ENCODE measurements around the gene IFT43. TPM values are rescaled to one million over a fixed set of nuclear protein-coding genes. Genes with fewer than 3 reads are reported as not detected.

Gene IFT43
- total RNA-seq, 1 experiment from 2014 or later: 19.5 TPM

- no peak for TF ChIP-seq CTCF (IDR thresholded peaks at IDR 0.05; ENCODE audit: insufficient read depth in 1 of 2, low read depth in 1 of 2, low read length in 1 of 2, severe bottlenecking in 1 of 2, unreplicated experiment in 1 of 2)
- Histone ChIP-seq H3K4me3 (ENCODE audit: low read depth, low read length) (no peak overlapping the region), H3K27me3 (replicated peaks; ENCODE audit: control insufficient read depth, insufficient read depth, low read length) (no peaks in the 10 kb centered on the region), H3K4me1 (no peaks in the 10 kb centered on the region), H3K36me3 (ENCODE audit: control insufficient read depth, insufficient read depth, low read length) (no peaks in the 10 kb centered on the region), H3K9me3 (no peaks in the 10 kb centered on the region)
- intact Hi-C loops (cut with micrococcal nuclease; ENCODE audit: unreplicated experiment): no loop called here
- Mint-ChIP-seq H3K4me3 (ENCODE audit: unreplicated experiment) (no peak overlapping the region), H3K9me3 (ENCODE audit: unreplicated experiment) (no peaks in the 10 kb centered on the region), H3K36me3 (ENCODE audit: insufficient read depth, unreplicated experiment) (no peaks in the 10 kb centered on the region), H3K27me3 (ENCODE audit: insufficient read depth, unreplicated experiment) (no peaks in the 10 kb centered on the region), H3K4me1 (ENCODE audit: low read depth, unreplicated experiment) (no peaks in the 10 kb centered on the region), H3K27ac (ENCODE audit: unreplicated experiment) (no peak overlapping the region)
- DNase-seq: no peak
- ChIA-PET CTCF (no interaction called here), POLR2A (no interaction called here)
- no TSS peak for BruUV-seq (replicated peaks)
These were observed 98.5 kb downstream of the IFT43 start for GRCh38 chr14:76083796-76084765.

- no peak for TF ChIP-seq CTCF (IDR thresholded peaks at IDR 0.05; ENCODE audit: insufficient read depth in 1 of 2, low read depth in 1 of 2, low read length in 1 of 2, severe bottlenecking in 1 of 2, unreplicated experiment in 1 of 2)
- Mint-ChIP-seq H3K9me3 (ENCODE audit: unreplicated experiment) (no peaks in the 10 kb centered on the region), H3K4me3 (ENCODE audit: unreplicated experiment) (no peak overlapping the region), H3K27me3 (ENCODE audit: insufficient read depth, unreplicated experiment) (no peaks in the 10 kb centered on the region), H3K27ac (ENCODE audit: unreplicated experiment) (no peak overlapping the region), H3K4me1 (ENCODE audit: low read depth, unreplicated experiment) (no peaks in the 10 kb centered on the region), H3K36me3 (ENCODE audit: insufficient read depth, unreplicated experiment) (no peaks in the 10 kb centered on the region)
- Histone ChIP-seq H3K9me3 (no peaks in the 10 kb centered on the region), H3K27me3 (replicated peaks; ENCODE audit: control insufficient read depth, insufficient read depth, low read length) (no peaks in the 10 kb centered on the region), H3K4me3 (ENCODE audit: low read depth, low read length) (no peak overlapping the region), H3K36me3 (ENCODE audit: control insufficient read depth, insufficient read depth, low read length) (no peaks in the 10 kb centered on the region), H3K4me1 (no peaks in the 10 kb centered on the region)
- intact Hi-C loops (cut with micrococcal nuclease; ENCODE audit: unreplicated experiment): no loop called here
- ChIA-PET CTCF (no interaction called here), POLR2A (no interaction called here)
- no TSS peak for BruUV-seq (replicated peaks)
- no peak for DNase-seq
These were observed 99.8 kb downstream of the IFT43 start for GRCh38 chr14:76085358-76085757.

- no peaks in the 10 kb centered on the region for H3K4me1 Mint-ChIP-seq (ENCODE audit: low read depth, unreplicated experiment)
- Histone ChIP-seq H3K27me3 (replicated peaks; ENCODE audit: control insufficient read depth, insufficient read depth, low read length) (no peaks in the 10 kb centered on the region), H3K4me1 (no peaks in the 10 kb centered on the region), H3K36me3 (ENCODE audit: control insufficient read depth, insufficient read depth, low read length) (no peaks in the 10 kb centered on the region), H3K9me3 (no peaks in the 10 kb centered on the region), H3K4me3 (ENCODE audit: low read depth, low read length) (no peak overlapping the region)
- DNase-seq: no peak
- H3K27me3 Mint-ChIP-seq (ENCODE audit: insufficient read depth, unreplicated experiment): peaks cover 3% of the 10 kb centered on the region
- H3K27ac Mint-ChIP-seq (ENCODE audit: unreplicated experiment): no peak overlapping the region
- ChIA-PET CTCF (interaction anchor here (0.6 kb wide), 1 partner anchor 22 kb away, joined by 3 read pairs; no protein-coding TSS in a partner anchor), POLR2A (no interaction called here)
- H3K36me3 Mint-ChIP-seq (ENCODE audit: insufficient read depth, unreplicated experiment): no peaks in the 10 kb centered on the region
- no peak overlapping the region for H3K4me3 Mint-ChIP-seq (ENCODE audit: unreplicated experiment)
- no peak for TF ChIP-seq CTCF (IDR thresholded peaks at IDR 0.05; ENCODE audit: insufficient read depth in 1 of 2, low read depth in 1 of 2, low read length in 1 of 2, severe bottlenecking in 1 of 2, unreplicated experiment in 1 of 2)
- no peaks in the 10 kb centered on the region for H3K9me3 Mint-ChIP-seq (ENCODE audit: unreplicated experiment)
- BruUV-seq (replicated peaks): no TSS peak
- intact Hi-C loops (cut with micrococcal nuclease; ENCODE audit: unreplicated experiment): no loop called here
These were observed 101.1 kb downstream of the IFT43 start for GRCh38 chr14:76086636-76087035.
